Smooth muscle cell (in vitro differentiated cells): ENCODE data around the gene SLC35F3. TPM values are rescaled to one million over a fixed set of nuclear protein-coding genes. Genes with fewer than 3 reads are reported as not detected.

ENCODE experiments used
- DNase-seq: peaks from one replicate; lab custom pipeline; 2025; ENCODE audit not compliant: unreplicated experiment; lab: John Stamatoyannopoulos, UW
- H2AFZ ChIP-seq: fragments of 200-600 bp; sonication (generic); 2 replicates; pipeline ENCODE4 v1.6.0; 2016; ENCODE audit warnings: antibody characterized with exemption, low read depth, mild to moderate bottlenecking
- H3F3A ChIP-seq: fragments of 200-600 bp; sonication (generic); 2 replicates; pipeline ENCODE4 v1.6.0; 2017; ENCODE audit warnings: antibody characterized with exemption, low read depth
- H3K27ac ChIP-seq: fragments of 200-600 bp; sonication (generic); 2 replicates; pipeline ENCODE4 v1.5.1; 2016; ENCODE audit warnings: low read depth, mild to moderate bottlenecking
- H3K27me3 ChIP-seq: fragments of 200-600 bp; sonication (generic); 2 replicates; pipeline ENCODE4 v1.6.1; 2016; ENCODE audit warnings: low read depth, mild to moderate bottlenecking
- H3K36me3 ChIP-seq: fragments of 200-600 bp; sonication (generic); 2 replicates; pipeline ENCODE4 v1.5.1; 2016; ENCODE audit warnings: low read depth
- H3K4me1 ChIP-seq: fragments of 200-600 bp; sonication (generic); 2 replicates; pipeline ENCODE4 v1.5.1; 2016; ENCODE audit warnings: low read depth
- H3K4me2 ChIP-seq: fragments of 200-600 bp; sonication (generic); 2 replicates; pipeline ENCODE4 v1.6.0; 2016; ENCODE audit warnings: mild to moderate bottlenecking
- H3K4me3 ChIP-seq: fragments of 200-600 bp; sonication (generic); 2 replicates; pipeline ENCODE4 v1.5.1; 2016; ENCODE audit warnings: mild to moderate bottlenecking
- H3K79me2 ChIP-seq: fragments of 200-600 bp; sonication (generic); 2 replicates; pipeline ENCODE4 v1.6.0; 2016; ENCODE audit warnings: low read depth, mild to moderate bottlenecking
- H3K9ac ChIP-seq: fragments of 200-600 bp; sonication (generic); 2 replicates; pipeline ENCODE4 v1.6.0; 2016; ENCODE audit warnings: low read depth
- H3K9me3 ChIP-seq: fragments of 200-600 bp; sonication (generic); replicated peaks from 2 replicates; pipeline ENCODE4 v1.5.1; 2016; ENCODE audit warnings: low read depth
- H4K20me1 ChIP-seq: fragments of 200-600 bp; sonication (generic); 2 replicates; pipeline ENCODE4 v1.6.0; 2016; ENCODE audit warnings: low read depth
- CTCF ChIP-seq: fragments of 200-600 bp; sonication (generic); IDR thresholded peaks from 2 replicates; pipeline ENCODE4 v1.5.1; 2017; ENCODE audit warnings: borderline replicate concordance, mild to moderate bottlenecking, antibody characterized with exemption; ENCODE audit not compliant: insufficient read depth, poor library complexity, severe bottlenecking
- WGBS: methylation state at CpG from one replicate; pipeline ENCODE4 v1.1.7; 2016; ENCODE audit warnings: low lambda C conversion rate; 5-methylcytosine and 5-hydroxymethylcytosine counted together
- polyA plus RNA-seq: library from polyadenylated mRNA; unstranded; fragments of >200 nt; fragmentation: Nextera tagmentation; extraction: Ambion mirVana; gene quantifications from 2 replicates; pipeline ENCODE4 v1.2.1, GENCODE V29; 2016
- total RNA-seq: library from RNA; depleted of rRNA; stranded (reverse); fragments of >200 nt; gene quantifications from 2 replicates; pipeline ENCODE4 v1.2.3, GENCODE V29; 2014

Gene SLC35F3
- total and polyA plus RNA-seq, 2 experiments from 2014 or later = 0.31 to 0.66 TPM

GRCh38 chr1:234218078-234218477, 313.6 kb downstream of the SLC35F3 start:
- H3K79me2 ChIP-seq = no peaks in the 10 kb centered on the region
- H3F3A ChIP-seq = no peaks in the 10 kb centered on the region
- no peak overlapping the region for H3K9ac ChIP-seq
- no peak for DNase-seq
- peaks cover 6% of the 10 kb centered on the region for H3K4me1 ChIP-seq
- peaks cover 57% of the 10 kb centered on the region for H3K27me3 ChIP-seq
- H3K36me3 ChIP-seq = no peaks in the 10 kb centered on the region
- no peak overlapping the region for H2AFZ ChIP-seq
- 86% methylated on average over 3 of the region's 3 CpGs for WGBS
- no peak overlapping the region for H3K4me3 ChIP-seq
- no peak for TF ChIP-seq CTCF
- H3K27ac ChIP-seq = no peak overlapping the region
- no peak overlapping the region for H3K4me2 ChIP-seq
- H4K20me1 ChIP-seq = no peaks in the 10 kb centered on the region
- H3K9me3 ChIP-seq = no peaks in the 10 kb centered on the region

- Histone ChIP-seq H3K27ac (no peak overlapping the region), H2AFZ (no peak overlapping the region), H4K20me1 (no peaks in the 10 kb centered on the region), H3K4me1 (no peaks in the 10 kb centered on the region), H3K4me2 (no peak overlapping the region), H3K79me2 (no peaks in the 10 kb centered on the region), H3K4me3 (no peak overlapping the region), H3K36me3 (no peaks in the 10 kb centered on the region), H3K9ac (no peak overlapping the region), H3K9me3 (no peaks in the 10 kb centered on the region), H3K27me3 (peaks cover 40% of the 10 kb centered on the region), H3F3A (no peaks in the 10 kb centered on the region)
- no peak for DNase-seq
- WGBS = 90% methylated on average over 9 of the region's 9 CpGs
- no peak for TF ChIP-seq CTCF
Measured at GRCh38 chr1:234219711-234220110, 315.2 kb downstream of the SLC35F3 start.

- H3K4me1 ChIP-seq = peaks cover 6% of the 10 kb centered on the region
- WGBS = 93% methylated on average over 2 of the region's 2 CpGs
Measured at GRCh38 chr1:234221601-234222000, 317.1 kb downstream of the SLC35F3 start.

More at GRCh38 chr1:234221601-234222000, 317.1 kb downstream of the SLC35F3 start:
- H2AFZ ChIP-seq = no peak overlapping the region
- no peak overlapping the region for H3K27ac ChIP-seq
- no peaks in the 10 kb centered on the region for H3K36me3 ChIP-seq
- H3K4me3 ChIP-seq = no peak overlapping the region
- no peak overlapping the region for H3K9ac ChIP-seq
- H3K27me3 ChIP-seq = peaks cover 33% of the 10 kb centered on the region
- H3F3A ChIP-seq = no peaks in the 10 kb centered on the region
- no peaks in the 10 kb centered on the region for H4K20me1 ChIP-seq
- no peak overlapping the region for H3K4me2 ChIP-seq
- no peaks in the 10 kb centered on the region for H3K9me3 ChIP-seq
- no peak for TF ChIP-seq CTCF
- no peak for DNase-seq
- H3K79me2 ChIP-seq = no peaks in the 10 kb centered on the region
